Neural cell (in vitro differentiated cells): ENCODE measurements around the gene ST3GAL3. TPM values are rescaled to one million over a fixed set of nuclear protein-coding genes. Genes with fewer than 3 reads are reported as not detected.

ENCODE experiments used
- H2AFZ ChIP-seq: fragments of 200-600, 300-800 bp; sonication (generic), shearing (Covaris generic); 2 replicates; pipeline ENCODE4 v1.6.0; 2014; ENCODE audit warnings: low read depth, mild to moderate bottlenecking, antibody characterized with exemption, low read length, moderate library complexity
- H3F3A ChIP-seq: fragments of 200-600 bp; shearing (Covaris generic); 2 replicates; pipeline ENCODE4 v1.6.1; 2016; ENCODE audit warnings: mild to moderate bottlenecking, moderate library complexity, mixed read lengths, antibody characterized with exemption, low read length; ENCODE audit not compliant: insufficient read depth, poor library complexity, severe bottlenecking
- H3K27ac ChIP-seq: fragments of 200-600, 300-800 bp; sonication (generic), shearing (Covaris generic); 2 replicates; pipeline ENCODE4 v1.5.1; 2014; ENCODE audit warnings: mild to moderate bottlenecking, low read length, moderate library complexity
- H3K27me3 ChIP-seq: fragments of 300-800, 200-600 bp; sonication (generic), shearing (Covaris generic); 2 replicates; pipeline ENCODE4 v1.6.0; 2014; ENCODE audit warnings: mild to moderate bottlenecking, low read depth, low read length, moderate library complexity; ENCODE audit not compliant: insufficient read depth
- H3K36me3 ChIP-seq: fragments of 300-800, 200-600 bp; sonication (generic), shearing (Covaris generic); 2 replicates; pipeline ENCODE4 v1.5.1; 2014; ENCODE audit warnings: mild to moderate bottlenecking, antibody characterized with exemption, low read length, moderate library complexity; ENCODE audit not compliant: insufficient read depth
- H3K4me2 ChIP-seq: fragments of 300-800, 200-600 bp; sonication (generic), shearing (Covaris generic); 2 replicates; pipeline ENCODE4 v1.6.0; 2014; ENCODE audit warnings: mild to moderate bottlenecking, low read length
- H3K4me3 ChIP-seq: fragments of 300-800, 200-600 bp; sonication (generic), shearing (Covaris generic); 2 replicates; pipeline ENCODE4 v1.5.1; 2014; ENCODE audit warnings: mild to moderate bottlenecking, low read length, moderate library complexity
- H3K79me2 ChIP-seq: fragments of 200-600 bp; shearing (Covaris generic); replicated peaks from 2 replicates; pipeline ENCODE4 v1.6.0; 2014; ENCODE audit warnings: mild to moderate bottlenecking, low read length, moderate library complexity; ENCODE audit not compliant: insufficient read depth
- H3K9ac ChIP-seq: fragments of 300-800, 200-600 bp; sonication (generic), shearing (Covaris generic); 2 replicates; pipeline ENCODE4 v1.6.1; 2016; ENCODE audit warnings: mild to moderate bottlenecking, low read length, mixed read lengths
- H3K9me2 ChIP-seq: fragments of 200-600 bp; shearing (Covaris generic); 2 replicates; pipeline ENCODE4 v1.6.1; 2016; ENCODE audit warnings: mild to moderate bottlenecking, low read length, mixed read lengths; ENCODE audit not compliant: insufficient read depth
- H3K9me3 ChIP-seq: fragments of 200-600, 300-800 bp; sonication (generic), shearing (Covaris generic); 2 replicates; pipeline ENCODE4 v1.6.1; 2016; ENCODE audit warnings: mild to moderate bottlenecking, mixed run types, low read length, moderate library complexity, mixed read lengths
- H4K20me1 ChIP-seq: fragments of 200-600 bp; shearing (Covaris generic); 2 replicates; pipeline ENCODE4 v1.6.1; 2016; ENCODE audit warnings: mild to moderate bottlenecking, mixed run types; ENCODE audit not compliant: insufficient read depth
- CTCF ChIP-seq: fragments of 450-650 bp; IDR thresholded peaks from 2 replicates; pipeline ENCODE4 v1.5.1; 2014; ENCODE audit warnings: antibody characterized with exemption, mild to moderate bottlenecking, moderate library complexity; ENCODE audit not compliant: poor library complexity, severe bottlenecking
- EP300 ChIP-seq: fragments of 450-650 bp; conservative IDR thresholded peaks from 2 replicates; pipeline ENCODE4 v1.6.1; 2014; ENCODE audit warnings: antibody characterized with exemption, mild to moderate bottlenecking, moderate library complexity; ENCODE audit not compliant: poor library complexity, severe bottlenecking
- EZH2 ChIP-seq: fragments of 200-600, 300-800 bp; shearing (Covaris generic), sonication (generic); IDR thresholded peaks from 2 replicates; pipeline ENCODE4 v1.6.1; 2014; ENCODE audit warnings: antibody characterized with exemption, low read length, borderline replicate concordance, mild to moderate bottlenecking; ENCODE audit not compliant: insufficient read depth, poor library complexity, severe bottlenecking
- MXI1 ChIP-seq: fragments of 450-650 bp; conservative IDR thresholded peaks from 2 replicates; pipeline ENCODE4 v1.6.1; 2014; ENCODE audit warnings: antibody characterized with exemption, mild to moderate bottlenecking; ENCODE audit not compliant: poor library complexity, severe bottlenecking
- POLR2AphosphoS5 ChIP-seq: IDR thresholded peaks from 2 replicates; pipeline ENCODE4 v1.6.1; 2012
- RAD21 ChIP-seq: fragments of 450-650 bp; conservative IDR thresholded peaks from 2 replicates; pipeline ENCODE4 v1.6.1; 2014; ENCODE audit warnings: antibody characterized with exemption, mild to moderate bottlenecking, moderate library complexity
- REST ChIP-seq: IDR thresholded peaks from 2 replicates; pipeline ENCODE4 v1.6.1; 2012; ENCODE audit warnings: borderline replicate concordance
- SMC3 ChIP-seq: fragments of 450-650 bp; conservative IDR thresholded peaks from 2 replicates; pipeline ENCODE4 v1.6.1; 2014; ENCODE audit warnings: antibody characterized with exemption, mild to moderate bottlenecking, moderate library complexity; ENCODE audit not compliant: poor library complexity
- TAF1 ChIP-seq: IDR thresholded peaks from 2 replicates; pipeline ENCODE4 v1.6.1; 2012; ENCODE audit warnings: low read depth
- polyA plus RNA-seq: library from polyadenylated mRNA; depleted of rRNA; stranded (reverse); fragments of >200 nt; gene quantifications from 2 replicates; pipeline ENCODE4 v1.2.3, GENCODE V29; 2014

The ST3GAL3 gene
- polyA plus RNA-seq, 1 donor from 2014 or later: 36.8 TPM

DNA sequence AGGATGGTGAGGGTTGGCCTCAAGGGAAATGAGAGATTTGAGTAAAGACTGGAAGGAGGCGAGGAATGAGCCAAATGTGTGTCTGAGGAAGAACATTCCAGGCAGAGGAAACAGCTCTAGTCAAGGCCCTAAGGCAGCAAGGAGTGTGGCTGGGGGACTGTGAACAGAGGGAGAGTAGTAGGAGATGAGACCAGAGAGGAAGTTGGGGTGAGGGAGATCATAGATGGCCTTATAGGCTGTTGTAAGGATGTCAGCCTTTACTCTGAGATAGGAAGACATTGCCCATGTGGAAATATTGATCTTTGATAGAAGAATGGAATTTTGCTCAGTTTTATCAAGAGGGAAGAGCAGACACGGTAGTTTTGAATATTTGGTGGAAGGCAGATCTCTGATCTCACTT is 171.1 kb downstream of the ST3GAL3 start:
- Histone ChIP-seq H3F3A (no peaks in the 10 kb centered on the region), H3K9me3 (no peaks in the 10 kb centered on the region)

GRCh38 chr1:43878854-43879253 is 171.5 kb downstream of the ST3GAL3 start:
- Histone ChIP-seq H3K79me2 (no peaks in the 10 kb centered on the region), H4K20me1 (no peaks in the 10 kb centered on the region), H3K4me3 (no peak overlapping the region), H3F3A (no peaks in the 10 kb centered on the region), H3K4me2 (no peak overlapping the region), H3K9ac (no peak overlapping the region), H3K36me3 (no peaks in the 10 kb centered on the region), H3K9me3 (no peaks in the 10 kb centered on the region), H3K9me2 (no peaks in the 10 kb centered on the region), H3K27ac (no peak overlapping the region), H2AFZ (no peak overlapping the region), H3K27me3 (no peaks in the 10 kb centered on the region)
- TF ChIP-seq EZH2 (no peak), TAF1 (no peak), EP300 (no peak), CTCF (no peak), RAD21 (no peak)

More for the DNA sequence above, 171.1 kb downstream of the ST3GAL3 start:
- H3K36me3 ChIP-seq: no peaks in the 10 kb centered on the region
- no peaks in the 10 kb centered on the region for H3K27me3 ChIP-seq
- H3K4me3 ChIP-seq: no peak overlapping the region
- TF ChIP-seq SMC3: no peak
- TF ChIP-seq TAF1: no peak
- no peak for TF ChIP-seq RAD21
- TF ChIP-seq EZH2: no peak
- no peak for TF ChIP-seq MXI1
- no peak for TF ChIP-seq CTCF
- TF ChIP-seq EP300: no peak
- no peak for TF ChIP-seq POLR2AphosphoS5
- no peak for TF ChIP-seq REST
- no peak overlapping the region for H3K27ac ChIP-seq
- H2AFZ ChIP-seq: no peak overlapping the region
- no peaks in the 10 kb centered on the region for H3K79me2 ChIP-seq
- H3K9ac ChIP-seq: no peak overlapping the region
- H4K20me1 ChIP-seq: no peaks in the 10 kb centered on the region
- H3K4me2 ChIP-seq: no peak overlapping the region
- H3K9me2 ChIP-seq: no peaks in the 10 kb centered on the region
